SHP77 treated with DMSO at 0.1 percent for 48 hours (cell line): Measurements from ENCODE around the gene MKX.

Experiments
- DNase-seq: peaks from one replicate; lab custom pipeline; 2025; lab: John Stamatoyannopoulos, UW

The MKX gene

DNA sequence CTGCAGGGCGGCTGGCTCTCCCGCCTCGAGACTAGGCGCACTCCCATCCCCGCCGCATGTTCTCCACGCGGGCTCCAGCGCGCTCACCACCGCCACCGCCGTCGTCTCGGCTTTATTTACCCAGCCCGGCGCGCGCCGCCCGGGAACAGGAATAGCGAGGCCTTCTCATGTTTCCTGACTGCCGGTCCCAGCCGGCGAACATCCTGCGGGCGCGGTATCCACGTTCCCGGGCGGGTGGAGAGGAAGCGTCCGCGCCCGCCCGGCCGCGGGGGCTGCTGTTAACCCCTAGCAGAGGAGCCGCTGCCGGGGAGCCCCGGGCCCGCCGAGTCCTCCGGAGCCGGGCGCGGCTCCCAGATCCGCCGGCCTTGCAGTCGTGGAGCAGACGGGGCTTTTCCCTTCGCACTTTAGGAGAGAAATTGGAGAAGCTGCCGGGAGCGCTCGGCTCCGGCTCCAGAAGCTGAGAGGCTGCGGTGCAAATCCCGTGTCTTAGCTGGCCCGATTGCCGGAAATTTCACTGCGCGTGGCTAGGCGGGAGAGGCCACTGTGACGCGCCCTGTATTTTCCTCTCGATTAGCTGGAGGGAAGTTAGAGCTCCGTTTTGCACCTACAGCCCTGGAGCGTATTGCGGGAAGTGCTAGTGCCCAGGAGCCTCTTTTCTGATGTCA, at the start of gene MKX:
Gene MKX (minus strand): TSS at position 88 of the 665 bp plus-strand sequence. CDS start 2,404 bp downstream, outside the sequence.
- no peak for DNase-seq

DNA sequence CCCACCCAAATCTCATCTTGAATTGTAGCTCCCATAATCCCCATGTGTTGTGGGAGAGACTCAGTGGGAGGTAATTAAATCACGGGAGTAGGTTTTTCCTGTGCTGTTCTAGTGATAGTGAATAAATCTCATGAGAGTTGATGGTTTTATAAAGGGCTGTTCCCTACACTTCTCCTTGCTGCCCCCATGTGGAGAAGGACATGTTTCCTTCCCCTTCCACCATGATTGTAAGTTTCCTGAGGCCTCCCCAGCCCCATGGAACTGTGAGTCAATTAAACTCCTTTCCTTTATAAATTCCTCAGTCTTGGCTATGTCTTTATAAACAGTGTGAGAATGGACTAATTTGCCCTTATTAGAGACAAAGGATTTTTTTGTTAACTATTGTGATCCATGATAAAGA, 48.5 kb upstream of the MKX start:
- DNase-seq = no peak

DNA sequence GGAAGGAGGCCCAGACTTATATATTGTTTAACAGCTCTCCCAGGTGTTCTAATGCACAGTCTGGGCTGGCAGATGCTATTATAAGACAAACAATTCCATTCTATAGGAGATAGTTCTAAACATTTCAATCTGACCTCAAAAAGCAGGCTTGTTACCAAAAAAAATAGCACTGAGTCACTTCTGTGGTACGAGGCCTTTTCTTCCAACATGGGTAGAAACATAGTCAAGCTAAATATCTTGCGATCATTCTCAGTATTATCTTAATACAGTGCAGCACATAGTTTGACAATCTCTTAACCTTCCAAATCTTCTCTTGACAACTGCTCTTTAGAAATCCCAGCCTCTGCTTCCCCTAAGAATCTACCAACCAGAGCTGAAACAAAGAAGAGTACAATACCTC, 46.6 kb upstream of the MKX start:
- DNase-seq = no peak

GRCh38 chr10:27784272-27784671, 38.7 kb upstream of the MKX start:
- DNase-seq = no peak

DNA sequence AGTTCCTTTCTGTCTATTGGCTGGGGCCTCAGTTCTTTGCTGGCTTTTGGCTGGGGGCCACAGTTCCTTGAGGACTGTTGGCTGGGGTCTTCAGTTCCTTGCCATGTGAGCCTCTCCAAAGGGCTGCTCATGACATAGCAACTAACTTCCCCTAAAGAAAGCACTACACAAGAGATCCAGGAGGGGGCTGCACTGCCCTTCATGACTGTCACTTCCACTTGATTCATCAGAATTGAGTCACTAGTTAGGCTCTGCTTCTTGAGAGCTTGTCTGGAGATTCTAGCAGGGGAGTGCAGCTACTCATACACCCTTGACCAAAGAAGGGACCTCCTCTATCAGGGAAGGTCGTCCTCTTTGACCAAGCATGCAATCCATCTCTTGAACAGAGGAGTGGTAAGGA, 38.0 kb upstream of the MKX start:
- DNase-seq = no peak

DNA sequence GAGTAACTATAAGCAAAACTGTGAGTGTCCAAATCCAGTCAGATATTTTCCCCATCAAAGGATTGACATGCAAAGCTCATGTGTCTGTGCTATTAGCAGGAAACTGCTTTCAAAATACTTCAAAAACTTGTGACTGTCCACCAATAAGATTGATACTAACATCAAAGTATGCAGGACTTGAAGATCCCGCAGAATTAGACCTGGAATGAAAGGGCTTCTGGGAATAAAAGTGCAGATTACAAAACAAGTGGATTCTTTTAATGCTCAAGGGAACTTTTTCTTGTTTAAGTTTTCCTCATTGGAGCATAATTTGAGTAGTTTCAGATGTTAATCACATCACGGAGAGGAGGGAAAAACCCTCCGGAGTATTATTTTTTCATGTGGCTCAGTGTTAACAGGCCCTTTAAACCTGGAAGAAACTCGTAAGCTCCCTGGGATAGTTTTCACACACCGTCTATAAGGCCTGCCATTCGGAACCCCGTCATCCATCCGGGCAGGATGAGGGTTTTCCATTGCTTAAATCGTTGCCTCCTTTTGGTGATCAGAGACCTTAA, 33.9 kb upstream of the MKX start:
- no peak for DNase-seq

- DNase-seq = no peak
Measured at GRCh38 chr10:27774831-27775230, 29.2 kb upstream of the MKX start.

- no peak for DNase-seq
Measured at GRCh38 chr10:27771231-27771630, 25.6 kb upstream of the MKX start.

DNA sequence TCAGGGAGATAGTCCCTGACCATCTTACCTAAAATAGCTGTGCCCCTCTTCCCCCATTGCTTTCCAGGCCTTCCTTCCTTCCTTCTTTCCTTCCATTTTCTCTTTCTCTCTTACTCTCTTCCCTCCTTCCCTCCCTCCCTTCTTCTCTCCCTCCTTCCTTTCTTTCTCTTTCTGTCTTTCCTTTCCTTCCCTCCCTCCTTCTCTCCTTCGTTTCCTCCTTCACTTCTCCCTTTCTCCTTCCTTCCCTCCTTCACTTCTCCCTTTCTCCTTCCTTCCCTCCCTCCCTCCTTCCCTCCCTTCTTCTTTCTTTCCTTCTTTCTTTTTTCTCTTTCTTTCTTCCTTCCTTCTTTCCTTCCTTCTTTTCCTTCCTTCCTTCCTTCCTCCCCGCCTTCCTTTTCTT, 24.6 kb upstream of the MKX start:
- DNase-seq = no peak

DNA sequence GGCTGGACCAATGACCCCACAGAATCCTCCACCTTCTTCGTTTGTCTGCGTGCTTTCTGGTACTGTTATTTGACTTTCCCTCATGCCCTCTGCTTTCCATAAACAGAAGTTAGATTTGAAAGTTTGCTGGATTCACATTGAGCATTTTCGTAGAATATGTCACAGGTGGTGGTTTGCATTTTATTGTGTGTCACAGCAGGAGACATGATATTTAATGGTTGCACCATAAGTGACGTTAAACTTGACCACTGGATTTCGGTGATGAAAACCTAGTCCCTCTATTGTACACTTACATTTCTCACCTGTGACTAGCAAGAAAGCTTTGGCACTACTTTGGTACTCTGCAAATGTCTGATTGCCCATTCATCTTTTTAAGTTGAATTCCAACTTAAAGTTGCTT, 15.2 kb upstream of the MKX start:
- no peak for DNase-seq

DNA sequence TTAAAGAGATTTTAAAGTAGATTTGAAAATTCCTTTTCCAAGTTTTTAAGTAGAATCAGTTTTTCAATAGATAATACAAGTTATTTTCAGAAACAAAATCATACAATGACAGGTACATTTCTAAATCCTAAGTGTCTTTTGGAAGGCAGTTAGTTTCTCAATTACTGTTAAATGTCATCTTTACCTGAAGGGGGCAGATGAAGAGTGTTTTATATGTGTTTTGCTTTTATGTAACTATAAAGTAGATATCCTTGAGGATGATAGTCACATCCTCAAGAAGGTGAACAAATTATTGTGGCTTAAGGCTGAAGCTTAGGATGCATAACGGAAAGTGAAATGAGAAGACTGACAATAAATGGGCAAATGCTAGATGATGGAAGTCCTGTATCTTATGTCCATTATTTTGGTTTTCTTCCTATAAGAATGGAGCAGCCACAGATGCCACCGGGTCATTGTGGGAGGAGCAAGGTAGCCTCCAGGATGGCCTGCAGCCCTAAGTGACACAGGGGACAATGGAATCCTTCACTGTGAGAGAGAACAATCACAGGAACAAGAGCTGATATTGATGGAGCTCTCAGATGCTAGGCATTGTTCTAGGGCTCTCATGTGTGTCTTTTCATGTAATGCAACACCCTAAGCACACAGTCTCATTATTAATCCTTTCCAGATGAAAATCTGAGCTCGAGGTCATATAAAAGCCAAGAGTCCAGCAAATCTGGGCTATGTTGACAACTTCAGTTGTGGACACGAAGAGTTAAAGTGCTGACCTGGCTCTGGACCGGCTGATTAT, 14.1 kb upstream of the MKX start:
- no peak for DNase-seq

DNA sequence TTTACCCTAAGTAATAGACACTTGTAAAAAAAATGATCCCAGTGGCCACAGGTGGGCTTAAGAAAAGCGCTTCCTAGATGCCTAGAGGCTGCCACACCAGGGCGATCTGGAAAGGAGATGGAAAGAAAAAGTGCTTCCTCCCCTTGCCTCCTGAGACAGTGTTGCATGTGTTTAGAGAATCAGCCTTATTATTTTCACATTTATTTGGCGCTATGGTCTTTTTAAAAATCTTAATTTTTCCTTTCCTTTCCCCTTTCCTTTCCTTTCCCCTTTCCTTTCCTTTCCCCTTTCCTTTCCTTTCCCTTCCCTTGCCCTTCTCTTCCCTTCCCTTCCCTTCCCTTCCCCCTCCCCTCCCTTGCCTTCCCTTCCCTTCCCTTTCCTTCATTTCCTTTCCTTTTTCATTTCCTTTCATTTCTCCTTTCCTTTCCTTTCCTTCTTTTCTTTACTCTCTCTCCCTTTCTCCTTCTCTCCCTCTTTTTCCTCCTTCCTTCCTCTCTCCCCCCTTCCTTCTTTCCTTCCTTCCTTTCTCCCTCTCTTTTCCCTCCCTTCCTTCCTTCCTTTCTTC, 7.1 kb upstream of the MKX start:
- DNase-seq = no peak

GRCh38 chr10:27748601-27749000, 3.0 kb upstream of the MKX start:
- DNase-seq = no peak

GRCh38 chr10:27747096-27747451, 1.5 kb upstream of the MKX start:
- no peak for DNase-seq

- no peak for DNase-seq
Measured at GRCh38 chr10:27746397-27747095, 927 bp upstream of the MKX start.

GRCh38 chr10:27744802-27745731, 552 bp downstream of the MKX start:
- DNase-seq = no peak

DNA sequence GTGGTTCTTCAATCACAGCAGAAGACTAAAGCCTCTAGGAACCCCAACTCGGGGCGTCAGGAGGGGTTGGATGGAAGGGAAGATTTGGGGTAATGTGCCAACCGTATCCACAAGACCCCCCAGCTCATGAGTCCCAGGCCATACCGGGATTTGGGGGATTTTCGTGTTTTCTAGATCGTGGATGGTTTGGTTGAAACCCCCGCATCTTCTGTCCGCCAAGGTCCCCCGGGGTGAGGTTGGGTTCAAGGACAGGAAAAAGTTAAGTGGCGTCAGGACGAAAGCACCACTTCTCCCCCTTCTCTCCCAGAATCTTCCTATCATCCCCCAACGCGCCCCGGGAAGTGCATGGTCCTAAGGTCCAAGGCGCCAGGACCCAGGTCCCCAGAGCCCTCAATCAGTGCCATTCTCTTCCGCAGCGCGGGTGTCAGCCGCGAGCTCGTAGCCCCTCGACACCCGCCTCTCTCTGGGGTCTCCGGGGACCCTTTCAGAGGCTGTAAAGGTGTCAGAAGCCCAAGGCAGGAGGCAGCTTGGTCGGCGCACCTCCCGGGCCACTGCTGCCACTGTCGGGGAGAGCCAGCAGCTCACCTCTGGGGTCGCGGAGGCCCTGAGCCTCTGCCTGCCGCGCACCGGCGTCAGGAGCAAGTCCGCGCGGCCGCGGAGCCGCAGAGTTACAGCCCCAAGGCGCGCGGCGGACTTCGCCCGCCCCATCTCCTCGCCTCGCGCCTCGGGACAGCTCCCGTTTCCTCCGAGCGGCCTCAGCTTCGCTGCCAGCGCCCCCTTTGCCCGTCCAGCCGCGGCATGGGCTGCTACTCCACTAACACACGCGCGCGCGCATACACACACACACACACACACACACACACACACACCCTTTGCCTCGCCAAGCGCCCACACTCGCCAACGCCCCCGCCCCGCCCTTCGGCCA, 1.5 kb downstream of the MKX start:
- no peak for DNase-seq

DNA sequence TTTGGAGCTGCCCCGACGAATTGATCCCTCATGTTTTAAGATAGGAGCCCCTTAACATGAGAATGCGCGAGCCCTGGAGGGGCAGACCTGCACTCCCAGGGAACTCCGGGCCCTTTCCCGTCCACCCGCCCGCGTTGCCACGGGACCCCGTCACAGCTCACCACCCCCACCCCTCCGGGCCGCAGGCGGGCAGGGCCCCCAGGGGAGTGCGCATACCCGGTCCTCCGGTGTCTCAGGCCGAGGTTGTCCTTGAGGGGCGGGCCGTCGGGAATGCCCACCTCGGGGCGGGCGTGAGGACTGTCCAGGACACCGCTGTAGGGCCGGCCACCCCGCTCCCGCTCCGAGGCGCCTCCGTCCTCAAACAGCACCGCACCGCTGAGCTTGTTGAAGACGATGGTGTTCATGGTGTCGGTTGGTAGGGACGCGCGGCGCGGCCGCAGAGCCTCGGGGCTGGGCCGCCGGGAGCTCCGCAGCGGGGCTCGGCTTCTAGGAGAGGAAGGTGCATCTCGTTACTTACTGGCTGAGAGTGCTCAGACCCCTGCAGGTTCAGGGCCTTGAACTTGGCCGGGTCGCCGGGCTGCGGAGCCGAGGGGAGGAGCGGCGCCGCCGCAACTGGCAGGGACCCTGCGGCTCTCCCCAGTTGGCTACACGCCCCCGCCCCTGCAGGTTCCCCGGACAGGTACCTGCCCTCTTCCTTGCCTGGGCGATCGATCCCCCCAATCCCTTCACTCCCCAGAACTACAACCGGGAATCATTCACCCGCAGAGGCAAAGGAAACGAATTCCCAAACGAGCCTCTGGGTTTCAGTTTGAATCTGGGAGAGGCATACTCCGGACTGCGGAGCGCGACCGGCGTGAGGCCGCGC, 2.4 kb downstream of the MKX start:
- no peak for DNase-seq
